Peyer's patch (tissue), 4 donors: ENCODE results near the gene MUC5B. TPM values are rescaled to one million over a fixed set of nuclear protein-coding genes. Genes with fewer than 3 reads are reported as not detected.

Experiments used
- DNase-seq, 3 donors: peaks; one replicate each; pipeline ENCODE4 v3.0.0-alpha.2; 2017 to 2019
- H3K27ac ChIP-seq, 4 donors: fragments of 200-600 bp; sonication (generic); one replicate each; pipeline ENCODE4 v1.5.1; 2016 to 2019
- H3K27me3 ChIP-seq, 2 donors: fragments of 200-600 bp; sonication (generic); one replicate each; pipeline ENCODE4 v1.5.1; 2019
- H3K36me3 ChIP-seq, 3 donors: fragments of 200-600 bp; sonication (generic); one replicate each; pipeline ENCODE4 v1.5.1; 2016 to 2019
- H3K4me1 ChIP-seq, 4 donors: fragments of 200-600 bp; sonication (generic); one replicate each; pipeline ENCODE4 v1.5.1; 2016 to 2019
- H3K4me3 ChIP-seq, 4 donors: fragments of 200-600 bp; sonication (generic); 1 replicate in 3 of 4; 2 replicates in 1 of 4; pipeline ENCODE4 v1.5.1; 2016 to 2019; ENCODE audit warnings: mild to moderate bottlenecking in 1 of 4
- H3K9me3 ChIP-seq, 4 donors: fragments of 200-600 bp; sonication (generic); one replicate each; pipeline ENCODE4 v1.5.1; 2016 to 2019; ENCODE audit warnings: mild to moderate bottlenecking in 1 of 4
- POLR2A ChIP-seq, 2 donors: fragments of 450-650 bp; IDR thresholded peaks; one replicate each; pipeline ENCODE4 v1.5.1; 2017; ENCODE audit warnings: antibody characterized with exemption in 2 of 2, mild to moderate bottlenecking in 2 of 2, moderate library complexity in 2 of 2
- total RNA-seq, 4 donors: library from RNA; depleted of rRNA; stranded (reverse); fragments of >200 nt; gene quantifications; one replicate each; pipeline ENCODE4 v1.1.0, GENCODE V29; 2016
- TF ChIP-seq, protein P1 (sequence below), 6 experiments: fragments of 450-650 bp in 4 of 6; fragments of 200-600 bp in 2 of 6; sonication (generic) in 1 of 6; IDR thresholded peaks; one replicate each; pipeline ENCODE4 v1.5.1; 2017 to 2019; ENCODE audit warnings: antibody characterized with exemption in 6 of 6, mild to moderate bottlenecking in 3 of 6, moderate library complexity in 1 of 6

MUC5B gene
- total RNA-seq, 4 donors from 2014 or later: 0.18 to 25.6 (median 10.5) TPM

DNA sequence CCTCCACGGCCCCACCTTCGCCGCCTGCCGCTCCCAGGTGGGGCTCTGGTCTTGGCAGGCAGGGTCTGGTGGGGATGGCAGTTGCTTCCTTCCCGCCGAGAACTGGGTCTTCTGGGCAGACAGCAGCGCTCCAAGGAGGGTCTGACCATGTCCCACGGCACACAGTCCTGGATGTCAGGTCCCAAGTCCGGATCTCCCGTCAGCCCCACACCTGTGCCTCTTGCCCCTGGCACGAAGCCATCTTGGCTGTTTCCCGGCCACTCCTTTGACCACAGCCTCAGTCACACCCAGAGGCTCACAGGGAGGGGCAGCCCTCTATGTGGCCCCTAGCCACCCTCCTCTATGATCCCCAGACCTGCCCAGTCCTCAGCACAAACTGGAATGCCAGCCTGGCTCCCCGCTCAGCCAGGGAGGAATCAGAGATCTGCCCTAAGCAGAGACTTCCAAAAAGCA, 14.3 kb downstream of the MUC5B start:
- Histone ChIP-seq H3K27me3 (no peaks in the 10 kb centered on the region), H3K4me1 (peaks cover 0 to 14% (median 0%) of the 10 kb centered on the region in 4 donors), H3K36me3 (no peaks in the 10 kb centered on the region), H3K27ac (no peak overlapping the region), H3K9me3 (no peaks in the 10 kb centered on the region), H3K4me3 (no peak overlapping the region)
- TF ChIP-seq POLR2A (IDR thresholded peaks at IDR 0.05): no peak
- TF ChIP-seq, protein P1, sequence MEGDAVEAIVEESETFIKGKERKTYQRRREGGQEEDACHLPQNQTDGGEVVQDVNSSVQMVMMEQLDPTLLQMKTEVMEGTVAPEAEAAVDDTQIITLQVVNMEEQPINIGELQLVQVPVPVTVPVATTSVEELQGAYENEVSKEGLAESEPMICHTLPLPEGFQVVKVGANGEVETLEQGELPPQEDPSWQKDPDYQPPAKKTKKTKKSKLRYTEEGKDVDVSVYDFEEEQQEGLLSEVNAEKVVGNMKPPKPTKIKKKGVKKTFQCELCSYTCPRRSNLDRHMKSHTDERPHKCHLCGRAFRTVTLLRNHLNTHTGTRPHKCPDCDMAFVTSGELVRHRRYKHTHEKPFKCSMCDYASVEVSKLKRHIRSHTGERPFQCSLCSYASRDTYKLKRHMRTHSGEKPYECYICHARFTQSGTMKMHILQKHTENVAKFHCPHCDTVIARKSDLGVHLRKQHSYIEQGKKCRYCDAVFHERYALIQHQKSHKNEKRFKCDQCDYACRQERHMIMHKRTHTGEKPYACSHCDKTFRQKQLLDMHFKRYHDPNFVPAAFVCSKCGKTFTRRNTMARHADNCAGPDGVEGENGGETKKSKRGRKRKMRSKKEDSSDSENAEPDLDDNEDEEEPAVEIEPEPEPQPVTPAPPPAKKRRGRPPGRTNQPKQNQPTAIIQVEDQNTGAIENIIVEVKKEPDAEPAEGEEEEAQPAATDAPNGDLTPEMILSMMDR (IDR thresholded peaks at IDR 0.05): no peak
- DNase-seq: no peak

DNA sequence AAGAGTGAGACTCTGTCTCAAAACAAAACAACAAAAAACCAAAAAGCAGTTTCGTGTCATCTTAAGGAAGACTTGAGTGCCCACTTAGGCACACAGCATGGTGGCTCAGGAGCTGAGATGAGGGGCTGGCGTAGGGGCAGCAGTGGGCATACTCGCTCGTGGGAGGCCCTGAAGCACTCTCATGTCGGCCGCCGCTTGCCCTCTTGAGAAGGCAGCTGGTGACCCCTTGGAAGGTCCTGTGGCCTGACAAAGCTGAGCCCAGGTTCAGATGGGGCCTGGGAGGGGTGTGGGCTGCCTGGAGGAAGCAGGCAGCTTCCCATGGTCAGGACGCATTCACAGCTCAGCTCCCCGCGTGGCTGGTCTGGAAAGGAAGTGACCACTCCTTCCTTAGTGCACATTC, 15.0 kb downstream of the MUC5B start:
- H3K36me3 ChIP-seq: no peaks in the 10 kb centered on the region
- no peak overlapping the region for H3K4me3 ChIP-seq
- TF ChIP-seq, protein P1 (IDR thresholded peaks at IDR 0.05): no peak
- TF ChIP-seq POLR2A (IDR thresholded peaks at IDR 0.05): no peak
- H3K4me1 ChIP-seq: peaks cover 0 to 13% (median 0%) of the 10 kb centered on the region in 4 donors
- H3K27ac ChIP-seq: no peak overlapping the region
- H3K9me3 ChIP-seq: no peaks in the 10 kb centered on the region
- H3K27me3 ChIP-seq: no peaks in the 10 kb centered on the region
- DNase-seq: no peak

DNA sequence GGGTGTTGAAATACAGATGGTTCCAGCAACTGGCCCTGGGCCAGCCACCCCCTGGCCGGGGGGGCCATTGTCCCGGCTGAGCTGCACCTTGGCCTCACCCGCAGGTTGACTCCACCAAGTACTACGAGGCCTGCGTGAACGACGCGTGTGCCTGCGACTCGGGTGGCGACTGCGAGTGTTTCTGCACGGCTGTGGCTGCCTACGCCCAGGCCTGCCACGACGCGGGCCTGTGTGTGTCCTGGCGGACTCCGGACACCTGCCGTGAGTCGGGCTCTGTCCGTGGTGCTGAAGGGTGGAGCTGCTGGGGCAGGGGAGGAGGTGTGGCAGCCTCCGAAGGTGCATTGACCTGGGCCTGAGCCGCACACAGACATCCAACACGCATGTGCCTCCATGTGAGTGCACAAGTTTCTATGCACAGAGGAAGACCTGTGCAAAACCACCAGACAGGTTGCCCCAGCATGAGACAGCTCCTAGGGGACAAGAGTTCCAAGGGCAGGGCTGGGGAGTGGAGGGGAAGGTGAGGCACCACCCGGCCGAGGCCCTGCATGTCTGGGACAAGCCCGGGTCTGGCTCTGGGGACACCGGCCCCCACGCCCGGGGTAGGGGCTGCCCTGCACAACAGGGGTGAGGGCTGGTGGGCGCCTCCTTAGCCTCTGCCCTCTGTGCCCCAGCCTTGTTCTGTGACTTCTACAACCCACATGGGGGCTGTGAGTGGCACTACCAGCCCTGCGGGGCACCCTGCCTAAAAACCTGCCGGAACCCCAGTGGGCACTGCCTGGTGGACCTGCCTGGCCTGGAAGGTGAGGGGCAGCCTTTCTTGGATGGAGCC, 16.1 kb downstream of the MUC5B start:
- peaks cover 0 to 2% (median 0%) of the 10 kb centered on the region in 4 donors for H3K4me1 ChIP-seq
- no peak overlapping the region for H3K27ac ChIP-seq

DNA sequence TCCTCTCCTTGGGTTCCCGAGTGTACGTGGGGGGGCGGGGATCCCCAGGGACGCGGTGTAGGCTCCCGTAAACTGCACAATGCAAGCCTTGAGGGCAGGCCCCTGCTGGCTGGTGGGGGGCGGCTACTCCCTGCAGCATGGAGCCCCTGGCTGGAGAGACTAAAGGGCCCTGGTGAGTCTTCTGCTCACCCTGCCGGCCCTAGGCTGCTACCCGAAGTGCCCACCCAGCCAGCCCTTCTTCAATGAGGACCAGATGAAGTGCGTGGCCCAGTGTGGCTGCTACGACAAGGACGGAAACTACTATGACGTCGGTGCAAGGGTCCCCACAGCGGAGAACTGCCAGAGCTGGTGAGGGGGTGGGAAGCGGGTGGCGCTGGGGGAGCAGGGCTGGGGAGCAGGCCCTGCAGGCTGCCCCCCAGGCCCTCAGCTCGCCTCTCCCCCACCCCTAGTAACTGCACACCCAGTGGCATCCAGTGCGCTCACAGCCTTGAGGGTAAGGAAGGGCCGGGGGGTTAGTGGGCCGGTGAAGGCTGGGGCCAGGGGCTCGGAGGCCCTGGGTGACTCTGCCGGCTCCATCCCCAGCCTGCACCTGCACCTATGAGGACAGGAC, 16.8 kb downstream of the MUC5B start:
- Histone ChIP-seq H3K27me3 (no peaks in the 10 kb centered on the region), H3K27ac (no peak overlapping the region), H3K36me3 (no peaks in the 10 kb centered on the region), H3K9me3 (no peaks in the 10 kb centered on the region), H3K4me1 (no peaks in the 10 kb centered on the region), H3K4me3 (no peak overlapping the region)
- DNase-seq: no peak
- TF ChIP-seq, protein P1 (IDR thresholded peaks at IDR 0.05): no peak
- TF ChIP-seq POLR2A (IDR thresholded peaks at IDR 0.05): no peak

More for the DNA sequence above, 16.1 kb downstream of the MUC5B start:
- Histone ChIP-seq H3K4me3 (no peak overlapping the region), H3K9me3 (no peaks in the 10 kb centered on the region), H3K27me3 (no peaks in the 10 kb centered on the region), H3K36me3 (no peaks in the 10 kb centered on the region)
- peak in 2 of 3 donors; percentile 72 to 83 for DNase-seq
- no peak for TF ChIP-seq POLR2A (IDR thresholded peaks at IDR 0.05)
- TF ChIP-seq, protein P1 (IDR thresholded peaks at IDR 0.05): no peak

DNA sequence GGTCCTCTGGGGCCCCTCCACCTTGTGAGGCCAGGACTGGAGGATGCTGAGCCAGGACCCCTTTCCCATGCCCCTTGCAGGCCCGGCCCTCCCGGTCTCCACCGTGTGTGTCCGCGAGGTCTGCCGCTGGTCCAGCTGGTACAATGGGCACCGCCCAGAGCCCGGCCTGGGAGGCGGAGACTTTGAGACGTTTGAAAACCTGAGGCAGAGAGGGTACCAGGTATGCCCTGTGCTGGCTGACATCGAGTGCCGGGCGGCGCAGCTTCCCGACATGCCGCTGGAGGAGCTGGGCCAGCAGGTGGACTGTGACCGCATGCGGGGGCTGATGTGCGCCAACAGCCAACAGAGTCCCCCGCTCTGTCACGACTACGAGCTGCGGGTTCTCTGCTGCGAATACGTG, 17.9 kb downstream of the MUC5B start:
- Histone ChIP-seq H3K4me1 (no peaks in the 10 kb centered on the region), H3K4me3 (no peak overlapping the region), H3K9me3 (no peaks in the 10 kb centered on the region), H3K36me3 (no peaks in the 10 kb centered on the region), H3K27me3 (no peaks in the 10 kb centered on the region), H3K27ac (no peak overlapping the region)
- no peak for TF ChIP-seq POLR2A (IDR thresholded peaks at IDR 0.05)
- TF ChIP-seq, protein P1 (IDR thresholded peaks at IDR 0.05): no peak
- no peak for DNase-seq
